HG03159 (cell line): ENCODE data around the gene KRT7.

Experiments used
- ATAC-seq: cut with Tn5 transposase; IDR thresholded peaks from one replicate; pipeline ENCODE4 v1.9.1; 2021; ENCODE audit warnings: mild to moderate bottlenecking, moderate library complexity; ENCODE audit not compliant: unreplicated experiment

The KRT7 gene

GRCh38 chr12:52296572-52297215 is 63.7 kb downstream of the KRT7 start:
- no peak for ATAC-seq
